Activated T-helper 9 cell treated with anti-CD3 and anti-CD28 coated beads, Interleukin-2, amount 50 U/mL, for 16 hours (primary cell): ENCODE results near the gene ICE1.
"Not testable (repeated sequence)": the region's sequence is repeated elsewhere in the genome, so short reads cannot be mapped to it uniquely, and the experiment has no call there.

ENCODE experiments used
- DNase-seq: peaks from one replicate; pipeline ENCODE4 v3.0.0-alpha.2; 2020; ENCODE audit warnings: low read depth

Gene ICE1

GRCh38 chr5:5421961-5422818 lies at the start of gene ICE1:
ICE1 (plus strand) TSS chr5:5422677; CDS start chr5:5422916, 239 bp downstream.
- DNase-seq: peak; percentile 91

GRCh38 chr5:5372930-5373329 lies 49.5 kb upstream of the ICE1 start:
- DNase-seq: no peak

GRCh38 chr5:5373351-5373989 lies 49.0 kb upstream of the ICE1 start:
- no peak for DNase-seq

GRCh38 chr5:5374009-5374715 lies 48.3 kb upstream of the ICE1 start:
- no peak for DNase-seq

- DNase-seq: no peak
Measured at GRCh38 chr5:5377780-5378179, 44.7 kb upstream of the ICE1 start.

- no peak for DNase-seq
Measured at GRCh38 chr5:5378531-5378930, 43.9 kb upstream of the ICE1 start.

- no peak for DNase-seq
Measured at GRCh38 chr5:5380298-5380697, 42.2 kb upstream of the ICE1 start.

- DNase-seq: no peak
Measured at GRCh38 chr5:5381310-5381913, 41.1 kb upstream of the ICE1 start.

- no peak for DNase-seq
Measured at GRCh38 chr5:5383461-5383860, 39.0 kb upstream of the ICE1 start.

GRCh38 chr5:5384660-5385330 lies 37.7 kb upstream of the ICE1 start:
- no peak for DNase-seq

GRCh38 chr5:5385331-5385662 lies 37.2 kb upstream of the ICE1 start:
- DNase-seq: no peak

GRCh38 chr5:5386329-5386728 lies 36.1 kb upstream of the ICE1 start:
- DNase-seq: no peak

- DNase-seq: no peak
Measured at GRCh38 chr5:5387192-5387591, 35.3 kb upstream of the ICE1 start.

GRCh38 chr5:5387777-5388176 lies 34.7 kb upstream of the ICE1 start:
- no peak for DNase-seq

- not testable (repeated sequence) for DNase-seq
Measured at GRCh38 chr5:5390121-5390869, 32.2 kb upstream of the ICE1 start.

GRCh38 chr5:5392504-5392903 lies 30.0 kb upstream of the ICE1 start:
- not testable (repeated sequence) for DNase-seq

GRCh38 chr5:5394384-5394986 lies 28.0 kb upstream of the ICE1 start:
- not testable (repeated sequence) for DNase-seq

- DNase-seq: not testable (repeated sequence)
Measured at GRCh38 chr5:5395093-5395492, 27.4 kb upstream of the ICE1 start.

GRCh38 chr5:5398071-5398470 lies 24.4 kb upstream of the ICE1 start:
- no peak for DNase-seq

GRCh38 chr5:5401095-5401494 lies 21.4 kb upstream of the ICE1 start:
- DNase-seq: no peak

GRCh38 chr5:5403741-5404140 lies 18.7 kb upstream of the ICE1 start:
- no peak for DNase-seq
